ENCODE measurements around the gene AMER2.

Gene AMER2

GRCh38 chr13:25171517-25172302 is at the start of gene AMER2:
AMER2 (minus strand) TSS chr13:25172288; CDS start chr13:25171619, 669 bp downstream.
- TF ChIP-seq CTCF (IDR thresholded peaks at IDR 0.05; ENCODE audit: low read depth, low read length, poor library complexity, severe bottlenecking) (no peak), EZH2phosphoT487 (IDR thresholded peaks at IDR 0.05; ENCODE audit: borderline replicate concordance, low read length) (no peak)
- H3K4me1 ChIP-seq (ENCODE audit: control insufficient read depth, low read length): no peaks in the 10 kb centered on the region
- no peak within 1 kb of the TSS for H3K4me3 ChIP-seq (ENCODE audit: low read length)
- H3K36me3 ChIP-seq (ENCODE audit: control insufficient read depth, low read length): no peaks in the 10 kb centered on the region
- H4K20me1 ChIP-seq (ENCODE audit: control insufficient read depth, insufficient read depth, low read depth, low read length): no peaks in the 10 kb centered on the region
- H3K9me3 ChIP-seq (ENCODE audit: control insufficient read depth, insufficient read depth, low read length): no peaks in the 10 kb centered on the region
- no peak within 1 kb of the TSS for H3K27ac ChIP-seq (ENCODE audit: low read depth, low read length)
- H3F3A ChIP-seq (ENCODE audit: control insufficient read depth, insufficient read depth): no peaks in the 10 kb centered on the region
- H3K4me2 ChIP-seq (ENCODE audit: low read length): no peak within 1 kb of the TSS
- no peaks in the 10 kb centered on the region for H3K79me2 ChIP-seq (ENCODE audit: control insufficient read depth, low read length)
- H3K9me2 ChIP-seq (replicated peaks; ENCODE audit: control insufficient read depth, low read length): no peaks in the 10 kb centered on the region
- no peaks in the 10 kb centered on the region; the same call in 1 of the 2 replicates for H3K27me3 ChIP-seq (ENCODE audit: control insufficient read depth, low read length)

GRCh38 chr13:25218019-25218418 is 45.9 kb upstream of the AMER2 start:
- no peaks in the 10 kb centered on the region for H3K9me2 ChIP-seq (replicated peaks; ENCODE audit: control insufficient read depth, low read length)
- no peaks in the 10 kb centered on the region for H3K4me1 ChIP-seq (ENCODE audit: control insufficient read depth, low read length)
- peaks cover 12% of the 10 kb centered on the region; the same call in 1 of the 2 replicates for H3K27me3 ChIP-seq (ENCODE audit: control insufficient read depth, low read length)
- H3K4me3 ChIP-seq (ENCODE audit: low read length): no peak overlapping the region
- no peak overlapping the region for H3K4me2 ChIP-seq (ENCODE audit: low read length)
- no peak overlapping the region for H3K27ac ChIP-seq (ENCODE audit: low read depth, low read length)
- H3K79me2 ChIP-seq (ENCODE audit: control insufficient read depth, low read length): no peaks in the 10 kb centered on the region
- no peaks in the 10 kb centered on the region for H3K36me3 ChIP-seq (ENCODE audit: control insufficient read depth, low read length)
- H3F3A ChIP-seq (ENCODE audit: control insufficient read depth, insufficient read depth): no peaks in the 10 kb centered on the region
- H3K9me3 ChIP-seq (ENCODE audit: control insufficient read depth, insufficient read depth, low read length): no peaks in the 10 kb centered on the region
- H4K20me1 ChIP-seq (ENCODE audit: control insufficient read depth, insufficient read depth, low read depth, low read length): no peaks in the 10 kb centered on the region
- TF ChIP-seq EZH2phosphoT487 (IDR thresholded peaks at IDR 0.05; ENCODE audit: borderline replicate concordance, low read length): no peak
- TF ChIP-seq CTCF (IDR thresholded peaks at IDR 0.05; ENCODE audit: low read depth, low read length, poor library complexity, severe bottlenecking): no peak

- Histone ChIP-seq H3K79me2 (ENCODE audit: control insufficient read depth, low read length) (no peaks in the 10 kb centered on the region), H3K27me3 (ENCODE audit: control insufficient read depth, low read length) (peaks cover 9% of the 10 kb centered on the region; the same call in 1 of the 2 replicates), H3K9me3 (ENCODE audit: control insufficient read depth, insufficient read depth, low read length) (no peaks in the 10 kb centered on the region), H3K36me3 (ENCODE audit: control insufficient read depth, low read length) (no peaks in the 10 kb centered on the region), H3K27ac (ENCODE audit: low read depth, low read length) (no peak overlapping the region), H3K4me1 (ENCODE audit: control insufficient read depth, low read length) (no peaks in the 10 kb centered on the region), H3K9me2 (replicated peaks; ENCODE audit: control insufficient read depth, low read length) (no peaks in the 10 kb centered on the region), H3K4me2 (ENCODE audit: low read length) (no peak overlapping the region), H4K20me1 (ENCODE audit: control insufficient read depth, insufficient read depth, low read depth, low read length) (no peaks in the 10 kb centered on the region), H3F3A (ENCODE audit: control insufficient read depth, insufficient read depth) (no peaks in the 10 kb centered on the region), H3K4me3 (ENCODE audit: low read length) (no peak overlapping the region)
- TF ChIP-seq EZH2phosphoT487 (IDR thresholded peaks at IDR 0.05; ENCODE audit: borderline replicate concordance, low read length): no peak
- TF ChIP-seq CTCF (IDR thresholded peaks at IDR 0.05; ENCODE audit: low read depth, low read length, poor library complexity, severe bottlenecking): no peak
Observed at GRCh38 chr13:25217023-25217885, 45.2 kb upstream of the AMER2 start.
